GM12892 (cell line): ENCODE data around the gene EPS8.

ENCODE experiments used
- POLR2A ChIP-seq: IDR thresholded peaks from 2 replicates; pipeline ENCODE4 v1.6.1; 2011; ENCODE audit warnings: low read depth, low read length, control low read depth
- POLR2AphosphoS5 ChIP-seq: IDR thresholded peaks from 2 replicates; pipeline ENCODE4 v1.6.1; 2011; ENCODE audit warnings: low read depth, low read length, control low read depth
- TAF1 ChIP-seq: IDR thresholded peaks from 2 replicates; pipeline ENCODE4 v1.6.1; 2011; ENCODE audit warnings: low read depth, mild to moderate bottlenecking, control low read depth, low read length, borderline replicate concordance

DNA sequence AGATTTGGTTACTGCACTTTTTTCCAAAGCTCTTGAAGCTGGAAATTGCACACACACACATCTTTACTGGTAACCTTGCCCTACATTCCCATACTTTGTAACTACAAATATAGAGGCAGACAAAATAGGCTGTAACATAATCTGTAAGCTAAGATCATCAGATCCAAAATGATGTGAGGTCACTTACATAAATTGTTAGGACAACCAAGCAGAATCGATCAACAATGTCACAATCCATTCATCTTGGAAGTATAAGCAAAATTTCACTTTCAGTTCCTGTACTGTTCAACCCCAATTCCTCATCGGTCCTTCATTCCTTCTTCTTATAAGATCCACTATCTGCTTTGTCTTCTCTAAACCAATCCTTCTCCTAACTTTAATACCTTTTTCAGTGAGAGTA is 72.6 kb downstream of the EPS8 start:
- no peak for TF ChIP-seq POLR2AphosphoS5
- no peak for TF ChIP-seq POLR2A
- no peak for TF ChIP-seq TAF1
